MM.1S (cell line): ENCODE data around the gene PICALM.

ENCODE experiments used
- DNase-seq: peaks from one replicate; pipeline ENCODE4 v3.0.0-alpha.2; 2015
- H2AFZ ChIP-seq: fragments of 300-600 bp; sonication (generic); 2 replicates; pipeline ENCODE4 v1.6.0; 2016; ENCODE audit warnings: antibody characterized with exemption, low read length
- H3F3A ChIP-seq: fragments of 300-600 bp; sonication (generic); 2 replicates; pipeline ENCODE4 v1.6.1; 2016; ENCODE audit warnings: mild to moderate bottlenecking, antibody characterized with exemption, low read length, moderate library complexity, mixed read lengths; ENCODE audit not compliant: insufficient read depth
- H3K27ac ChIP-seq: fragments of 300-600 bp; sonication (generic); 2 replicates; pipeline ENCODE4 v1.5.1; 2016; ENCODE audit warnings: mild to moderate bottlenecking, low read length
- H3K27me3 ChIP-seq: fragments of 300-600 bp; sonication (generic); replicated peaks from 2 replicates; pipeline ENCODE4 v1.6.0; 2016; ENCODE audit warnings: low read length; ENCODE audit not compliant: insufficient read depth
- H3K36me3 ChIP-seq: fragments of 300-600 bp; sonication (generic); replicated peaks from 2 replicates; pipeline ENCODE4 v1.6.1; 2016; ENCODE audit warnings: mild to moderate bottlenecking, low read length, mixed read lengths; ENCODE audit not compliant: insufficient read depth
- H3K4me1 ChIP-seq: fragments of 300-600 bp; sonication (generic); 2 replicates; pipeline ENCODE4 v1.6.1; 2016; ENCODE audit warnings: low read length, mixed read lengths
- H3K4me2 ChIP-seq: fragments of 300-600 bp; sonication (generic); 2 replicates; pipeline ENCODE4 v1.6.0; 2016; ENCODE audit warnings: low read depth, low read length
- H3K4me3 ChIP-seq: fragments of 300-600 bp; sonication (generic); 2 replicates; pipeline ENCODE4 v1.5.1; 2016; ENCODE audit warnings: low read length, mixed read lengths
- H3K79me2 ChIP-seq: fragments of 300-600 bp; sonication (generic); 2 replicates; pipeline ENCODE4 v1.6.1; 2016; ENCODE audit warnings: mixed run types, low read length, mixed read lengths
- H3K9ac ChIP-seq: fragments of 300-600 bp; sonication (generic); 2 replicates; pipeline ENCODE4 v1.6.1; 2016; ENCODE audit warnings: low read length, mixed read lengths
- H3K9me2 ChIP-seq: fragments of 300-600 bp; sonication (generic); replicated peaks from 2 replicates; pipeline ENCODE4 v1.6.1; 2016; ENCODE audit warnings: mild to moderate bottlenecking, low read length, mixed read lengths; ENCODE audit not compliant: insufficient read depth
- H3K9me3 ChIP-seq: fragments of 300-600 bp; sonication (generic); replicated peaks from 2 replicates; pipeline ENCODE4 v1.6.1; 2016; ENCODE audit warnings: mild to moderate bottlenecking, low read length, mixed read lengths; ENCODE audit not compliant: insufficient read depth
- H4K20me1 ChIP-seq: fragments of 300-600 bp; sonication (generic); 2 replicates; pipeline ENCODE4 v1.6.1; 2016; ENCODE audit warnings: mild to moderate bottlenecking, low read length, moderate library complexity, mixed read lengths; ENCODE audit not compliant: insufficient read depth
- CTCF ChIP-seq: fragments of 300-600 bp; sonication (generic); IDR thresholded peaks from 2 replicates; pipeline ENCODE4 v1.5.1; 2016; ENCODE audit warnings: antibody characterized with exemption, low read length, mixed read lengths
- EZH2 ChIP-seq: fragments of 300-600 bp; sonication (generic); optimal IDR thresholded peaks from 2 replicates; pipeline ENCODE3; 2017; ENCODE audit warnings: low read depth, mild to moderate bottlenecking, antibody characterized with exemption, low read length, mixed read lengths
- EZH2phosphoT487 ChIP-seq: fragments of 300-600 bp; sonication (generic); IDR thresholded peaks from 2 replicates; pipeline ENCODE4 v1.6.1; 2018; ENCODE audit warnings: antibody characterized with exemption, low read length

PICALM gene

GRCh38 chr11:85976525-85976924 is 92.4 kb downstream of the PICALM start:
- H3K4me2 ChIP-seq: no peak overlapping the region
- H3K36me3 ChIP-seq: peaks cover 8% of the 10 kb centered on the region; the same call in 1 of the 2 replicates
- TF ChIP-seq CTCF: no peak
- no peak for TF ChIP-seq EZH2
- TF ChIP-seq EZH2phosphoT487: no peak
- H2AFZ ChIP-seq: no peak overlapping the region
- H3F3A ChIP-seq: no peaks in the 10 kb centered on the region
- no peaks in the 10 kb centered on the region for H3K9me3 ChIP-seq
- H3K4me3 ChIP-seq: no peak overlapping the region
- H3K9ac ChIP-seq: no peak overlapping the region
- H3K9me2 ChIP-seq: no peaks in the 10 kb centered on the region
- H3K27me3 ChIP-seq: no peaks in the 10 kb centered on the region
- no peak overlapping the region for H3K27ac ChIP-seq
- H4K20me1 ChIP-seq: no peaks in the 10 kb centered on the region
- H3K79me2 ChIP-seq: 0 out of 2 replicates have a peak, but pooled peaks cover 5% of the 10 kb centered on the region
- no peaks in the 10 kb centered on the region for H3K4me1 ChIP-seq
- no peak for DNase-seq

- Histone ChIP-seq H3K4me3 (no peak overlapping the region), H3K9ac (no peak overlapping the region), H3K36me3 (peaks cover 6% of the 10 kb centered on the region; the same call in 1 of the 2 replicates), H3K79me2 (0 out of 2 replicates have a peak, but pooled peaks cover 5% of the 10 kb centered on the region), H3K4me2 (no peak overlapping the region), H4K20me1 (no peaks in the 10 kb centered on the region), H3K27me3 (no peaks in the 10 kb centered on the region), H3K9me3 (no peaks in the 10 kb centered on the region), H2AFZ (no peak overlapping the region), H3K9me2 (no peaks in the 10 kb centered on the region), H3F3A (no peaks in the 10 kb centered on the region), H3K4me1 (no peaks in the 10 kb centered on the region), H3K27ac (no peak overlapping the region)
- no peak for DNase-seq
- TF ChIP-seq CTCF (no peak), EZH2phosphoT487 (no peak), EZH2 (no peak)
These were observed 94.8 kb downstream of the PICALM start for GRCh38 chr11:85974122-85974521.

GRCh38 chr11:85970593-85970992 is 98.3 kb downstream of the PICALM start:
- H3K36me3 ChIP-seq: no peaks in the 10 kb centered on the region; the same call in 1 of the 2 replicates
- no peak overlapping the region for H3K4me3 ChIP-seq
- no peak overlapping the region for H3K27ac ChIP-seq
- no peaks in the 10 kb centered on the region for H3K9me3 ChIP-seq
- no peaks in the 10 kb centered on the region for H4K20me1 ChIP-seq
- no peak overlapping the region for H2AFZ ChIP-seq
- no peaks in the 10 kb centered on the region for H3K27me3 ChIP-seq
- TF ChIP-seq EZH2 (no peak), EZH2phosphoT487 (no peak), CTCF (no peak)
- no peak overlapping the region for H3K4me2 ChIP-seq
- DNase-seq: no peak
- H3F3A ChIP-seq: no peaks in the 10 kb centered on the region
- H3K9me2 ChIP-seq: no peaks in the 10 kb centered on the region
- peaks cover 7% of the 10 kb centered on the region for H3K79me2 ChIP-seq
- H3K4me1 ChIP-seq: no peaks in the 10 kb centered on the region
- H3K9ac ChIP-seq: no peak overlapping the region
